H1 (cell line): Measurements from ENCODE around the gene SELENOK.

Experiments used
- CTCF ChIP-seq, 3 experiments: IDR thresholded peaks; 1 replicate in 2 of 3; 2 replicates in 1 of 3; pipeline versions ENCODE4 v1.5.1 to v1.6.1; 2011; ENCODE audit warnings: low read length in 3 of 3, mild to moderate bottlenecking in 3 of 3, inconsistent platforms in 2 of 3, low read depth in 1 of 3, moderate library complexity in 1 of 3; ENCODE audit not compliant: insufficient read depth in 1 of 3; ENCODE audit errors: control extremely low read depth in 1 of 3
- KDM1A ChIP-seq: fragments of 200-600, 300-600 bp; sonication (generic); IDR thresholded peaks from 2 replicates; pipeline ENCODE4 v1.7.1; 2016; ENCODE audit warnings: mild to moderate bottlenecking, low read length, borderline replicate concordance
- SIN3A ChIP-seq, 2 experiments: IDR thresholded peaks in 1 of 2; conservative IDR thresholded peaks in 1 of 2; 2 replicates each; pipeline ENCODE4 v1.6.1; 2011 to 2012; ENCODE audit warnings: low read length in 2 of 2, improper control_type of control experiment in 1 of 2, low read depth in 1 of 2, mild to moderate bottlenecking in 1 of 2

GRCh38 chr3:53849916-53850315 lies 41.7 kb downstream of the SELENOK start:
- TF ChIP-seq SIN3A (conservative IDR thresholded peaks at IDR 0.05 in 1 of 2, IDR thresholded peaks at IDR 0.05 in 1 of 2; ENCODE audit: low read depth in 1 of 2, low read length in 2 of 2) (no peak), CTCF (IDR thresholded peaks at IDR 0.05; ENCODE audit: control extremely low read depth in 1 of 3, insufficient read depth in 1 of 3, low read depth in 1 of 3, low read length in 3 of 3) (no peak), KDM1A (no peak)
